H1 (cell line): ENCODE data around the gene MED13.

Source experiments
- CHD2 ChIP-seq: IDR thresholded peaks from 2 replicates; pipeline ENCODE4 v1.6.1; 2012; ENCODE audit warnings: low read length, improper control_type of control experiment
- EP300 ChIP-seq, 2 experiments: IDR thresholded peaks; 1 replicate in 1 of 2; 2 replicates in 1 of 2; pipeline ENCODE4 v1.6.1; 2011 to 2012; ENCODE audit warnings: low read depth in 2 of 2, low read length in 2 of 2, mild to moderate bottlenecking in 2 of 2, borderline replicate concordance in 1 of 2, inconsistent platforms in 1 of 2, moderate library complexity in 1 of 2
- TF ChIP-seq, protein P1 (sequence below), 3 experiments: IDR thresholded peaks; 1 replicate in 2 of 3; 2 replicates in 1 of 3; pipeline versions ENCODE4 v1.5.1 to v1.6.1; 2011; ENCODE audit warnings: low read length in 3 of 3, mild to moderate bottlenecking in 3 of 3, inconsistent platforms in 2 of 3, low read depth in 1 of 3, moderate library complexity in 1 of 3; ENCODE audit not compliant: insufficient read depth in 1 of 3; ENCODE audit errors: control extremely low read depth in 1 of 3
- TF ChIP-seq, protein P2 (sequence below): IDR thresholded peaks from 2 replicates; pipeline ENCODE4 v1.6.1; 2011; ENCODE audit warnings: low read depth, mild to moderate bottlenecking, low read length; ENCODE audit not compliant: insufficient read depth

DNA sequence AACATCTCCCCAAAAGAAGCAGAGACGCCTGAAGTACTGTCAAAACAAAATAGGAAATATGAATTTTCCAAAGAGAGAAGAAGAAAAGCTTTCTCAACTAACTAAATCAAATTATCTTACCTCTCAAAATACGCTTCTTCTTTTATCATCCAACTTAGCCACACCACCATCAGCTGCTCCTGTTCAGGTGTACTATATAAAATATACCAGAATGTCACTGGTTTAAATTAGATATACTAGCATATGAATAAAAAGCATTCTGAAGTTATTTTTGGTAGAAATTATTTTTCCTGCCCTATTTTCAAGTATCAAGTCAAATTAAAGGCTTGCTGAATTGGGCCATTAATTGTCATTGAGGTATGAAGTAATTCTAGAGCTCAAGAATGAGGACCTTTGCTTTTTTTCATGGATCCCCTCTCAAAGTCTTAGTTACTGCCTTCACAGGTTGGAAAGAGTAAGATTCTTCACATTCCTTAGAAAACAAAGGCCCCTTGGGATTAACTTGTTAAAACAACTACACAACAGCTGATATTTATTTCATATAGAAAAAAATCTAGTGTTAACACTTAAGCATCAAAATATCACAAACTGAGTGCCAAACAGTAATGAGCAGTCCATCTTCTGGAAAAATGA lies 167.4 kb downstream of the MED13 start:
- TF ChIP-seq, protein P1, sequence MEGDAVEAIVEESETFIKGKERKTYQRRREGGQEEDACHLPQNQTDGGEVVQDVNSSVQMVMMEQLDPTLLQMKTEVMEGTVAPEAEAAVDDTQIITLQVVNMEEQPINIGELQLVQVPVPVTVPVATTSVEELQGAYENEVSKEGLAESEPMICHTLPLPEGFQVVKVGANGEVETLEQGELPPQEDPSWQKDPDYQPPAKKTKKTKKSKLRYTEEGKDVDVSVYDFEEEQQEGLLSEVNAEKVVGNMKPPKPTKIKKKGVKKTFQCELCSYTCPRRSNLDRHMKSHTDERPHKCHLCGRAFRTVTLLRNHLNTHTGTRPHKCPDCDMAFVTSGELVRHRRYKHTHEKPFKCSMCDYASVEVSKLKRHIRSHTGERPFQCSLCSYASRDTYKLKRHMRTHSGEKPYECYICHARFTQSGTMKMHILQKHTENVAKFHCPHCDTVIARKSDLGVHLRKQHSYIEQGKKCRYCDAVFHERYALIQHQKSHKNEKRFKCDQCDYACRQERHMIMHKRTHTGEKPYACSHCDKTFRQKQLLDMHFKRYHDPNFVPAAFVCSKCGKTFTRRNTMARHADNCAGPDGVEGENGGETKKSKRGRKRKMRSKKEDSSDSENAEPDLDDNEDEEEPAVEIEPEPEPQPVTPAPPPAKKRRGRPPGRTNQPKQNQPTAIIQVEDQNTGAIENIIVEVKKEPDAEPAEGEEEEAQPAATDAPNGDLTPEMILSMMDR (IDR thresholded peaks at IDR 0.05; ENCODE audit: control extremely low read depth in 1 of 3, insufficient read depth in 1 of 3, low read depth in 1 of 3, low read length in 3 of 3), result no peak
- TF ChIP-seq, protein P2, sequence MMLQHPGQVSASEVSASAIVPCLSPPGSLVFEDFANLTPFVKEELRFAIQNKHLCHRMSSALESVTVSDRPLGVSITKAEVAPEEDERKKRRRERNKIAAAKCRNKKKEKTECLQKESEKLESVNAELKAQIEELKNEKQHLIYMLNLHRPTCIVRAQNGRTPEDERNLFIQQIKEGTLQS, result no peak
- TF ChIP-seq EP300 (IDR thresholded peaks at IDR 0.05; ENCODE audit: borderline replicate concordance in 1 of 2, low read depth in 2 of 2, low read length in 2 of 2), result no peak
- TF ChIP-seq CHD2, result no peak
